Measurements from ENCODE around the gene IER3. TPM values are rescaled to one million over a fixed set of nuclear protein-coding genes. Genes with fewer than 3 reads are reported as not detected.
A peak's percentile ranks its signal among the peaks of the same experiment; 100 is the strongest.
"Not testable (repeated sequence)": the region's sequence is repeated elsewhere in the genome, so short reads cannot be mapped to it uniquely, and the experiment has no call there.

Gene IER3
- total RNA-seq, 1 experiment from 2014 or later: 82.4 TPM

DNA sequence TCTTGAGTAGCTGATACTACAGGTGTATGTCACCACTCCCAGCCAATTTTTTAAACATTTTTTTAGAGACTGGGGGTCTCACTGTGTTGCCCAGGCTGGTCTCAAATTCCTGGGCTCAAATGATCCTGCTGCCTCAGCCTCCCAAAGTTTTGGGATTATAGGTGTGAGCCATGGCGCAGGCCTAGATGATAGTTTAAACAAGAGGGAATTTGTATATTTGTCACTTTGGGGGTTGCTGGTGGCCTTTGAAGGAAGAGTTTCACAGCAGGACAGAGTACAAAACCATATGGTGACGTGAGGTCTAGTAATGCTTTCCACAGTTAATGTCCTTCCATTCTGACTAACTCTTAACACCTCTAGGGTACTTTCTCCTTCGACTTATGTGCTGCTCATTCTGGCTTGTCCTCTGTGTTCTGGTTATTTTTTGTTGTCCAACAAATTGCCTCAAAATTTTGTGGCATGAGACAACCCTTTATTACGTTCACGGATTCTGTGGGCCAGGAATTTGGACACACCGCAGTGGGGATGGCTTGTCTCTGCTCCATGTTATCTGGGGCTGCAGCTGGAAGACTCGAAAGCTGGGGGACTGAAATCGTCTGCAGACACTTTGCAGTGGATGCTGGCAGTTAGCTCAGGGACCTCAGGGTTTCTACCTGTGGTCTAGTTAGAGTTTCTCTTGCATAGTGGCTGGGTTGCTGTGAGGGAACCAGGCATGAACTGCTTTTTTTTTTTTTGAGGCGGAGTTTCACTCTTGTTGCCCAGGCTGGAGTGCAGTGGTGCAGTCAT lies 23.0 kb upstream of the IER3 start (continued):
- TF ChIP-seq PREB (CRISPR knock-in tag; IDR thresholded peaks at IDR 0.05; ENCODE audit: borderline replicate concordance): no peak
- TF ChIP-seq NR1H2 (CRISPR knock-in tag; IDR thresholded peaks at IDR 0.05): no peak
- no peak for TF ChIP-seq JAZF1 (CRISPR knock-in tag; IDR thresholded peaks at IDR 0.05)
- TF ChIP-seq, protein P1, sequence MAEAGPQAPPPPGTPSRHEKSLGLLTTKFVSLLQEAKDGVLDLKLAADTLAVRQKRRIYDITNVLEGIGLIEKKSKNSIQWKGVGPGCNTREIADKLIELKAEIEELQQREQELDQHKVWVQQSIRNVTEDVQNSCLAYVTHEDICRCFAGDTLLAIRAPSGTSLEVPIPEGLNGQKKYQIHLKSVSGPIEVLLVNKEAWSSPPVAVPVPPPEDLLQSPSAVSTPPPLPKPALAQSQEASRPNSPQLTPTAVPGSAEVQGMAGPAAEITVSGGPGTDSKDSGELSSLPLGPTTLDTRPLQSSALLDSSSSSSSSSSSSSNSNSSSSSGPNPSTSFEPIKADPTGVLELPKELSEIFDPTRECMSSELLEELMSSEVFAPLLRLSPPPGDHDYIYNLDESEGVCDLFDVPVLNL (CRISPR knock-in tag; IDR thresholded peaks at IDR 0.05; ENCODE audit: borderline replicate concordance, low read depth): no peak
- TF ChIP-seq OVOL2 (CRISPR knock-in tag; IDR thresholded peaks at IDR 0.05; ENCODE audit: borderline replicate concordance): no peak

- ATAC-seq: no peak
- CTCF ChIA-PET: interaction anchor here (1.0 to 1.2 kb wide), 3 partner anchors 20 to 278 kb away, joined by 4 read pairs; no protein-coding TSS in a partner anchor
Observed at GRCh38 chr6:30766461-30767157, 22.3 kb upstream of the IER3 start.

DNA sequence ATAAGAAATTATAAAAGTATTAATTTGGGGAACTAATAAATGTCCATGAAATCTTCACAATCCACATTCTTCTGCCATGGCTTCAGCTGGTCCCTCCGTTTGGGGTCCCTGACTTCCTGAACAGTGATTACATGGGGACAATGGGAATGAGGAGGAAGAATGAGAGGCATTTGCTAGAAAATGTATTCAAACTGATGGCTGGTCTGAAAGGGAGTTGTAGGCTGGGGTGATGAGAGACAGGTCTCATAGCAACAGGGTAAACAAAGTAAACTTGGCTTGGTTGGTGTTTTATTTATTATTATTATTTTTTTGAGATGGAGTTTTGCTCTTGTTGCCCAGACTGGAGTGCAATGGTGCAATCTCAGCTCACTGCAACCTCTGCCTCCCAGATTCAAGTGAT lies 21.1 kb upstream of the IER3 start:
- not testable (repeated sequence) for H3K27me3 Mint-ChIP-seq (ENCODE audit: low read depth); H3K4me3 Mint-ChIP-seq; DNase-seq (ENCODE audit: low spot score); H3K36me3 Mint-ChIP-seq; H3K9me3 Mint-ChIP-seq
- peak; percentile 38; the same call in 1 of the 2 replicates for ATAC-seq
- ChIA-PET POLR2A (interaction anchor here (0.7 kb wide), 1 partner anchor 407 kb away, joined by 3 read pairs; no protein-coding TSS in a partner anchor), CTCF (interaction anchor here (1.2 kb wide), 2 partner anchors 19 to 279 kb away, joined by 4 read pairs; no protein-coding TSS in a partner anchor)
- H3K27ac Mint-ChIP-seq: peak overlapping the region; percentile 97
- H3K4me1 Mint-ChIP-seq: peaks cover 72% of the 10 kb centered on the region

More at GRCh38 chr6:30766461-30767157, 22.3 kb upstream of the IER3 start:
- TF ChIP-seq, protein P2, sequence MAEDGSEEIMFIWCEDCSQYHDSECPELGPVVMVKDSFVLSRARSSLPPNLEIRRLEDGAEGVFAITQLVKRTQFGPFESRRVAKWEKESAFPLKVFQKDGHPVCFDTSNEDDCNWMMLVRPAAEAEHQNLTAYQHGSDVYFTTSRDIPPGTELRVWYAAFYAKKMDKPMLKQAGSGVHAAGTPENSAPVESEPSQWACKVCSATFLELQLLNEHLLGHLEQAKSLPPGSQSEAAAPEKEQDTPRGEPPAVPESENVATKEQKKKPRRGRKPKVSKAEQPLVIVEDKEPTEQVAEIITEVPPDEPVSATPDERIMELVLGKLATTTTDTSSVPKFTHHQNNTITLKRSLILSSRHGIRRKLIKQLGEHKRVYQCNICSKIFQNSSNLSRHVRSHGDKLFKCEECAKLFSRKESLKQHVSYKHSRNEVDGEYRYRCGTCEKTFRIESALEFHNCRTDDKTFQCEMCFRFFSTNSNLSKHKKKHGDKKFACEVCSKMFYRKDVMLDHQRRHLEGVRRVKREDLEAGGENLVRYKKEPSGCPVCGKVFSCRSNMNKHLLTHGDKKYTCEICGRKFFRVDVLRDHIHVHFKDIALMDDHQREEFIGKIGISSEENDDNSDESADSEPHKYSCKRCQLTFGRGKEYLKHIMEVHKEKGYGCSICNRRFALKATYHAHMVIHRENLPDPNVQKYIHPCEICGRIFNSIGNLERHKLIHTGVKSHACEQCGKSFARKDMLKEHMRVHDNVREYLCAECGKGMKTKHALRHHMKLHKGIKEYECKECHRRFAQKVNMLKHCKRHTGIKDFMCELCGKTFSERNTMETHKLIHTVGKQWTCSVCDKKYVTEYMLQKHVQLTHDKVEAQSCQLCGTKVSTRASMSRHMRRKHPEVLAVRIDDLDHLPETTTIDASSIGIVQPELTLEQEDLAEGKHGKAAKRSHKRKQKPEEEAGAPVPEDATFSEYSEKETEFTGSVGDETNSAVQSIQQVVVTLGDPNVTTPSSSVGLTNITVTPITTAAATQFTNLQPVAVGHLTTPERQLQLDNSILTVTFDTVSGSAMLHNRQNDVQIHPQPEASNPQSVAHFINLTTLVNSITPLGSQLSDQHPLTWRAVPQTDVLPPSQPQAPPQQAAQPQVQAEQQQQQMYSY (CRISPR knock-in tag; IDR thresholded peaks at IDR 0.05): no peak
- TF ChIP-seq ZNF671 (CRISPR knock-in tag; IDR thresholded peaks at IDR 0.05): no peak
- TF ChIP-seq, protein P3, sequence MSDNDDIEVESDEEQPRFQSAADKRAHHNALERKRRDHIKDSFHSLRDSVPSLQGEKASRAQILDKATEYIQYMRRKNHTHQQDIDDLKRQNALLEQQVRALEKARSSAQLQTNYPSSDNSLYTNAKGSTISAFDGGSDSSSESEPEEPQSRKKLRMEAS (CRISPR knock-in tag; IDR thresholded peaks at IDR 0.05): peak; percentile 42; the same call in 1 of the 2 replicates
- no peak for TF ChIP-seq GABPB1 (CRISPR knock-in tag; IDR thresholded peaks at IDR 0.05)
- H3K27ac Mint-ChIP-seq: peak overlapping the region; percentile 61
- DNase-seq (ENCODE audit: low spot score): no peak
- H3K9me3 Mint-ChIP-seq: 0 out of 2 replicates have a peak, but pooled peaks cover 4% of the 10 kb centered on the region
- POLR2A ChIA-PET: interaction anchor here (1.7 kb wide), 1 partner anchor 22 kb away, joined by 3 read pairs; the partner anchor contains the start of gene IER3
- no peaks in the 10 kb centered on the region; the same call in 1 of the 2 replicates for H3K27me3 Mint-ChIP-seq (ENCODE audit: low read depth)
- H3K36me3 Mint-ChIP-seq: peaks cover 4% of the 10 kb centered on the region; the same call in 1 of the 2 replicates
- no peak overlapping the region for H3K4me3 Mint-ChIP-seq
- H3K4me1 Mint-ChIP-seq: peaks cover 62% of the 10 kb centered on the region

DNA sequence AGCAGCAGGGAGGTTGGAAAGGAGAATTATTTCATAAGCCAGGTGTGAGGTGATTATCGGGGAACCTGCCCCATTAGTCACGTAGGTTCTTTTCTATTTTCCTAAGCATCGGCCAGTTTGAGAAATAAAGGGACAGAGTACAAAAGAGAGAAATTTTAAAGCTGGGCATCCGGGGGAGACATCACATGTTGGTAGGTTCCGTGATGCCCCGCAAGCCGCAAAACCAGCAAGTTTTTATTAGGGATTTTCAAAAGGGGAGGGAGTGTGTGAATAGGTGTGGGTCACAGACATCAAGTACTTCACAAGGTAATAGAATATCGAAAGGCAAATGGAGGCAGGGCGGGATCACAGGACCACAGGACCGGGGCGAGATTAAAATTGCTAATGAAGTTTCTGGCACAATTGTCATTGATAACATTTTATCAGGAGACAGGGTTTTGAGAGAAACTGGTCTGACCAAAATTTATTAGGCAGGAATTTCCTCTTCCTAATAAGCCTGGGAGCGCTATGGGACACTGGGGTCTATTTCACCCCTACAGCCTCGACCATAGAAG lies 20.2 kb upstream of the IER3 start:
- CTCF ChIA-PET: interaction anchor here (0.7 to 2.3 kb wide), 5 partner anchors 15 to 113 kb away, joined by 3 to 6 read pairs (median 4); partner anchors contain the start of gene IER3
- POLR2A ChIA-PET: interaction anchor here (1.2 kb wide), 1 partner anchor 20 kb away, joined by 3 read pairs; the partner anchor contains the start of gene IER3
- Mint-ChIP-seq H3K4me1 (peaks cover 67% of the 10 kb centered on the region), H3K27ac (peak overlapping the region; percentile 98), H3K4me3 (peak overlapping the region; percentile 55)
- H3K27me3 Mint-ChIP-seq (ENCODE audit: low read depth); H3K36me3 Mint-ChIP-seq; ATAC-seq; H3K9me3 Mint-ChIP-seq; DNase-seq (ENCODE audit: low spot score): not testable (repeated sequence)
- 0 out of 2 replicates have a peak, but pooled peaks have one; percentile 23 for TF ChIP-seq ETV6 (CRISPR knock-in tag; IDR thresholded peaks at IDR 0.05)

Data from WTC11 (cell line).